ENCODE data around the gene FKRP.
A peak's percentile ranks its signal among the peaks of the same experiment; 100 is the strongest.
"Not testable (repeated sequence)": the region's sequence is repeated elsewhere in the genome, so short reads cannot be mapped to it uniquely, and the experiment has no call there.

The FKRP gene

DNA sequence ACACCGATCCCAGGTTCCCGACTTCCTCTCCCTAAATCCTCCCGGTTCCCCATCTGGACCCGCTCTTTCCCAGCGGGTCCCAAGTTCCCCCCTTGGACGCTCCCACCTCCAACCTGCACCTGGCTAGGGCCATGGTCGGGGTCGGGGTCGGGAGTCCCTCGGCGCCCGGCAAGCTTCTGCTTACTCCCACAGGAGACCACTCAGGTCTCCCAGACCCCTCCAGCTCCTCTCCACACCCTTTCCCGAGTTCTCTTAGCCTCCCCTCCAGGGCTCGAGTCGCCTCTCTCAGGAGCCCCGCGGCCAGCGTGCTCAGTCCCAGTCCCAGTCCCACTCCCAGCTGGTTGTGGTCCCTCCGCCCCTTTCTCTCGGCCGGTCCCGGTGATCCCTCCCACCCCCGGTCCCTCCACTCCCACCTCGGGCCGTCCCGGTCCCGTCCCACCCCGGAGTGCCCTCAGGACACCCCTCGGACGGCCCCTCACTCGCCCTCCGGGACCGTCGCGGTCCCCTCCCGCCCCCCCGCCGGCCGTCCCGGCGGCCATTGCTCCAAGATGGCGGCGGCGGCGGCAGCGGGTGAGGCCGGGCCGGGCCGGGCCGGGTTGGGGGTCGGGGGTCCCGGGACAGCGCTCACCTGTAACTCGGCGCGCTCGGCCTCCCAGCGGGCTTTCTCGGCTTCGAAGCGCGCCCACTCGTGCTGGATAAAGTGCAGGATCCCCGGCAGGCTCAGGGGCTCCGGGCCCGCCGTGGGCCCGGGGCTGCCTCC lies at the start of gene FKRP:
Gene FKRP (plus strand): TSS at position 537 of the 760 bp plus-strand sequence. CDS start 9,394 bp downstream, outside the sequence.
- peak in 1 of 2 experiments; percentile 19 for DNase-seq (ENCODE audit: low read depth in 2 of 2)

GRCh38 chr19:46696866-46697203 lies 49.0 kb upstream of the FKRP start:
- DNase-seq (ENCODE audit: low read depth in 2 of 2): no peak

DNA sequence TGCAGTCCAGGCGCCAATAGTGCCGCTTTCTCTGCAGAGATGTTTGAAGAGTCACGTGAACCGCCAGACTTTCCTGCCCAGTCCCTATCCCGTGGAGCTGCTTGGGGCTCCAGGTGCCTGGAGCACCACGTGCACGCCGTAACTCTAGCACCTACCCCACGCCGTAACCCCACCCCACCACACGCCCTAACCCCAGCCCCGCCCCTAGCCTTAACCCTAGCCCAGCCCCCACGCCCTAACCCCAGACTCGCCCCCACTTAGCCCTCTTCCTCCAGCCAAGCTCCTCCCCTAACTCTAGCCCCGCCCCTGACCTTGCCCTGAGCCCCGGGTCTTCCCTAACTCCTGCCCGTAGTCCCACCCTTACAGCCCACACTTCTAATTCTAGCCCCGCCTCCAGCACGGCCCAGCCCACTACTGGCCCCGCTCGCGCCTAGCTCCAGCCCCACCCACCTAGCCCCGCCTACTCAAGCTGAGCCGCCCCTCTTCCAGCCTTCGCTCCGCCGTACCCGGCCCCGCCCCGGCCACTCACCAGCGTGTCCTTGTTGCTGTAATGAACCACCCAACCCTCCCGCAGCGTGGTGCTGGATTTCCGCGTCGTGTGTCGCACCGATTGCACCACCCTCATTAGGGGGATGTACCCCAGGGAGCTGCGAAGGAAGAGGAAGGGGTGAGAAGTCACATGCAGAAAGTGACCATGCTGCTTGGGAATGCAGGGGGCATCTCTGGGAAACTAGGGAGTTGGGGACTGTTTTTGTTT lies 48.5 kb upstream of the FKRP start:
- no peak for DNase-seq (ENCODE audit: low read depth in 2 of 2)

DNA sequence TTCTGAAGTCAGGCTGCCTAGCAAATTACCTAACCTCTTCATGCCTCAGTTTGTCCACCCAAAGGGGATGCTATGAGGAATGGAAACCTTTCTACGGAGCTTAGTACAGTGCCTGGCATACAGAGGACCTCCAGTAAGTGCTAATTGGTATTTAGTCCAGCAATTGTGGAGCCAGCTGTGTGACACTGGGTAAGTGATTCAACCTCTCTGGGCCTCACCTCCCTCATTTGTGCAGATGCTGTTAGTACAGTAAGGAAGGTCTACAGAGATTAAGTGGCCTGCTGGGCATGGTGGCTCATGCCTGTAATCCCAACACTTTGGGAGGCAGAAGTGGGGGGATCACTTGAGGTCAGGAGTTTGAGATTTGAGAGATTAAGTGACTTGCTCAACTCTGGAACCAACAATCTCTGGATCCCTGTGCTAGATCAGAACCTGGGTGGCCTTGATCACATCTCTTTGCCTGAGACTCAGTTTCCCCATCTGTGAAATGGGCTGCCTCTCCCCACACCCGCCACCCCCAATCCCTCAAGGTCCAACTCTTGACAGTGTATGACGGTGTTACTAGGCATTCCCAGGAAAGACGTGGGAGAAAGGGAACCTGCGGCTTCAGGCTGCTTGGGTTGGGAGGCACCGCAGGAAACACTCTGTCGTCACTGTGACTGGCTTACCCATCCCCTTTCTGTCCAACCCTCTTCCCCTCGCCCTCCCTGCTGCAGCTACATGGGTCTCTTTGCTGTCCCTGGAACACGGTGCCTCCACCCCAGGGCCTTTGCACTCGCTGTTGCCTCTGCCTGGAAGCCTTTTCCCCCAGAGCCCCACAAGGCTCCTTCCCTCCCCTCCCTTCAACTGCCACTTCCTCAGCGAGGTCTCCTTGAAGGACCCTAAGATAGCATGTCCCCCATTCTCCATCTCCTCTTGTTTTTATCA lies 47.2 kb upstream of the FKRP start:
- DNase-seq (ENCODE audit: low read depth in 2 of 2): no peak

DNA sequence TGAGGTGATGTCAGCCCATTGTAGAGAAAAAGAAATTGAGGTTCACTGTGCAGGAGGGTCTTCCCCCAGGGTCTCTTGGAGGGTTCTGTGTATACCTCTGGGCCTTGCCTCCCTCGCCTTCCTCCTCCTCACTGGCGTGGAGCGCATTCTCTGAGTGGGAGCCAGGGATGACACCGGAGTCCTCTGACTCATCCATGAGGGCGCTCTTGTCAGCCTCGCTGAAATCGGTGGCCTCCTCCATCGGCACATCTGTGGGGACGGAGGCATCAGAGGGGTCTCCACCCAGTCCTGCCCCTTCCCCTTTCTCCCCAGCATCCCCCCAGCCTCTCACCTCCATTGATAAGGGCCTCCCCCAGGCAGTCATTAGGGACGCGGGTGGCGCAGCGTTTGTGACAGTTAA lies 45.2 kb upstream of the FKRP start:
- DNase-seq (ENCODE audit: low read depth in 2 of 2): no peak

- DNase-seq (ENCODE audit: low read depth in 2 of 2): peak; percentile 67 to 90
Measured at GRCh38 chr19:46704379-46705076, 41.3 kb upstream of the FKRP start.

DNA sequence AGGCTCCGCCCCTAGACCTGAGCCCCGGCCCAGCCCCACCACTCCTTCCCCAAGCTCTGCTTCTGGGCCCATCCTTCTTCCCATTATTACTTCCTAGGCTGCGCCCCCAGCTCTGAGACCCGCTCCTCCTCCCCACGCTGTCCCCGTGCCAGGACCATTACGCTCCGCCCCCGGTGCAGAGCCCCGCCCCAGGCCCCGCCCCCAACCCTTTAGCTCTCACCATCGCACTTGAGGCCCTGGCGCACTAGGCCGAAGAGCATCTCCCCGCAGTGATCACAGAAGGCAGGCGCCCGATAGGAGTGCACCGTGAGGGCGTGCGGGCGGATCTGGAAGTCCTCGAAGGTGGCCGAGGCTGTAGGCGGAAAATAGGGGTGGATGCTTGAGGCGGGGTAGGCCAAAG lies 35.2 kb upstream of the FKRP start:
- no peak for DNase-seq (ENCODE audit: low read depth in 2 of 2)

DNA sequence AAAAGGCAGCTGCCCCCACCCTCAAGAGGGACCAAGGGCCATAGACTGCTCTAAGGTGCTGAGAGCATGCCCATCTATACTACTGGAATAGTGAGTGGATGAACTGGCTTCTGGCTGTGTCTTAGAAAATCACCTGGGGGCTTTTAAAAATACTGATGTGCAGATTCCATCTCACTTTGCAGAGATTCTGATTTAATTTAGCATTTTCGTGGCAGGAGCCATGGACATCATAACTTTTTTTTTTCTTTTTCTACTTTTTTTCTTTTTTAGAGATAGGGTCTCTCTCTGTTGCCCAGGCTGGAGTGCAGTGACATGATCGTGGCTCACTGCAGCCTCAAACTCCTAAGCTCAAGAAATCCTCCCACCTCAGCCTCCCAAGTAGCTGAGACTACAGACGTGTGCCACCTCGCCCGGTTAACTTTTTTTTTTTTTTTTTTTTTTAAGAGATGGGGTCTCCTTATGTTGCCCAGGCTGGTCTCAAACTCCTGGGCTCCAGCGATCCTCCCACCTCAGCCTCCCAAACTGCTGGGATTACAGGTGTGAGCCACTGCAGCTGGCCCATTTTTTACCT lies 33.0 kb upstream of the FKRP start:
- not testable (repeated sequence) for DNase-seq (ENCODE audit: low read depth in 2 of 2)

DNA sequence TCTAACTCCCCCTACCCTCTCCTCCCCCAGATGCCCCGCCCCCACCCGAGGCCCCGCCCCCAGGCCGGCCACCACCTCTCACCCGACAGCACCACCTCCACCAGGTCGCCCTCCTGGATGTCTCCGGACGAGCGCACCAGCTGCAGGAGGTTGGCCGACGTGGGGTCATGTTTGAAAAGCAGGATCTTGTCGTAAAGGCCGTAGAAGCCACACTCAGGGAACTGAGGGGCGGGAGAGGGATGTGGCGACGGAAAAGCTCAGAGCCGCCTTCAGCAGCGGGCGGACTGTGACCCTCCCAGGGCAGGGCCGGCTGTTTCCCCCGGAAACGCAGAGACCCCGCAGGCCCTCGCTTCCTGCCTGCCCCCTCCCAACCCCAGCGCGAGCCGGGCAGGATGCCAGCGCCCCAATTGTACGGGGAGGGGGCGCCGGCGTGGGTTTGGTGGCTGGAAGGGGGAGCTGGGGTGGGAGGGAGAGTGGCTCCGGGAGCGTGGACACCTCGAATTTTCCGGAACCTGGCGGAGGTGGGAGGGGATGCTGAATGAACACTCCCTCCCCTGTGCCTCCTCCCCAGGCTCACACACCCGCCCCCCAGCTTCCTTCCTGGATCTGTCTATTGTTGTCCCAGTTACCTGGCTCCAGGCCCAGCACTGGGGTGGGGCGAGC lies 31.9 kb upstream of the FKRP start:
- peak in 1 of 2 experiments; percentile 65 for DNase-seq (ENCODE audit: low read depth in 2 of 2)

DNA sequence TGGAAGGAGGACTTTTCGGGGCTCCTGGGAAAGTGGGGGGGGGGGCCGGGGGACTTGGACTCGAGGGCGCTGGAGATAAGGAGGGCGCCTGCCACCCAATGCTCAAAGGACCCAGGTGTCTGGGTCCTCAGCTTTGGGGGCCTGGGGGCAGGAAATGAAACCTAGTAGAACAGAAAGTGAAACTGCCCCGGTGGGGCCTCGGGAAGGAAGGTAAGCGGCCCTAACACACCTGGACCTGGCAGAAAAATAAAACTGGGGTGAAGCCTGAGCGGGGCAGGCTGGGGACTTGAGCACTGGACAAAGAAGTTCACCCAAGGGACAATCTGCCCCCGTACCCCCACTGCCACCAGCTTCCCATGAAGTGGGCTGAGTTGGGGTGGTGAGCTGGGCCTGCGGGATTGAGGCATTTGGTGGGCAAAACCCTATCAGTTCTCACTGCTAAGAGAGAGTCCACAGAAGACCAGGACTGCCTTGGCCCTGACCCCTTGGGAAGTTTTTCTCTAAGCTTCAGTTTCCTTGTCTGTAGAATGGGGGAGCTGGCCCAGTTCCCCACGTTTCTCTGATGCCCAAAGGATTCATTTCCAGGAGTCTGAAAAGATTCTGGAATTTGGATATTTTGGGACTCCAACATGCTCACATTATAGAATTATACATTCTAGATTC lies 31.3 kb upstream of the FKRP start:
- DNase-seq (ENCODE audit: low read depth in 2 of 2): peak in 1 of 2 experiments; percentile 41

DNA sequence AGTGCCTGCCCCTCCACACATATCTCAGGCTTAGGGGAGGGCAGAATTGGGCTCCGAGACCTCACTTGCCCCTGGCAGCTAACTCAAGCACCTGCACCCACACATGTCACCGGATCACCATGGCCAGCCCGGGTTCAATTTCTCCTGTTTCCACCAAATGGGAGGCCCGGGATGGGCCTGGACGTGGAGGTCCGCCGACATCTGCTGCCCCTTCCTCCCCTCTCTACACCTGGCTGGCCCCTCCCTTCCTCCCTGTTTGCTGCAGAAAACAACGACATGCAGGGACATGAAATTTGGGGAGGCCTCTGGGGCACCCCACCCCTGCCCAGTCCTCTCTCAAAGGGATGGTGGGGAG lies 30.3 kb upstream of the FKRP start:
- DNase-seq (ENCODE audit: low read depth in 2 of 2): no peak

GRCh38 chr19:46715975-46716671 lies 29.7 kb upstream of the FKRP start:
- DNase-seq (ENCODE audit: low read depth in 2 of 2): no peak

GRCh38 chr19:46716672-46717033 lies 29.2 kb upstream of the FKRP start:
- no peak for DNase-seq (ENCODE audit: low read depth in 2 of 2)

DNA sequence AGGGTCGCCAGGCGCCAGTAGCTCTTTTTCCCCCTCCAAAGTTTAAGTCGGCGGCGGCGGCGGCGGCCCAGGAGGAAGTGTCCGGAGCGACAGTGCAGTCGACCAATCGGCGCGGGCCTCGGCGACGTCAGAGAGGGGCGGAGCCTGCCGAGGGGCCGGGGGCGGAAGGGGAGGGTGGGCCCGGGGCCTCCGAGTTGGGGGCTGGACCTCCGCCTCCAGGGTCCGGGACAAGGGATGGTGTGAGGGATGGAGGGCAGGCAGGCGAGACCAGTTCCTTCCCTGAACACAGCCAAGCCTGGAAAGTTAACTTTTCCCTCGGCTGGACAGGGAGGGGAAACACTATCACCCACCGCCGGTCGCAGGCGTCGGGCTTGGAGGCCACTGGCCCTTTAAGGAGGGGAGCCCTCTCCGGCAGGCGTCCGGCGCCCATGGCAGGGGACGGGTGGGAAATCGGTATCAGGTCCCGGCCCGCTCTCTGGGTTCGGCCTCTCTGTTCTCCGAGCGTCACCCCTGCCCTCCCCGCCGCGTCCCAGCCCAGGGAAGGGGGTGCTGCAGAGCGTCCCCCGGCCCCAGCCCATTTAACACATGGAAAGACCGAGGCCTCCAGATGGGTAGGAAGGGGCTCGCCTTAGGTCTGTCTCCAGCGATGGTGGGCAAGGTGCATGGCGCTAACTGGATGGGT lies 28.7 kb upstream of the FKRP start, which contains the start of gene PRKD2:
Gene PRKD2 (minus strand): TSS at position 81 of the 682 bp plus-strand sequence. CDS start 744 bp downstream, outside the sequence.
- DNase-seq (ENCODE audit: low read depth in 2 of 2): peak; percentile 80 to 91

DNA sequence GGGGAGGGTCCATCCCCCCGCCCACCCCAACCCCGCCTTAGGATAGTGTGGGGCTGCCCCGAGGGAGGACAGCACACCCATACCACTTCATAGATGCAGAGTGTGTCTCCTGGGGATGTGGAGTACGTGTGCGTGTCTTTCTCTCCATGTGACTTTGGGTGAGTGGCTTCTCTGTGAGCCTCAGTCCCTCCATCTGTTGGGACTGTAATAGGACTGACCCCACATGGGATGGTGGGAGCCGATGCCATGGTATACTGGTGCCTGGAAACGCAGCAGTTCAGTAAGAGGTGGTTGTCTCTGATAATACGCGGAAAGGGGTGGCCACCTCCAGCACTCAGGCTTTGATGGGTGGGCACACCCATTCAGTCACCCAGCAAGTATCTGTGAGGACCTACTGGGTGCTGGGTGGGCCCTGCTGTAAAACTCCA lies 28.1 kb upstream of the FKRP start:
- no peak for DNase-seq (ENCODE audit: low read depth in 2 of 2)

- peak in 1 of 2 experiments; percentile 47 for DNase-seq (ENCODE audit: low read depth in 2 of 2)
Measured at GRCh38 chr19:46718157-46718933, 27.5 kb upstream of the FKRP start.

GRCh38 chr19:46718934-46719622 lies 26.8 kb upstream of the FKRP start:
- no peak for DNase-seq (ENCODE audit: low read depth in 2 of 2)
